ENCODE results near the gene SEC62.

Gene SEC62

DNA sequence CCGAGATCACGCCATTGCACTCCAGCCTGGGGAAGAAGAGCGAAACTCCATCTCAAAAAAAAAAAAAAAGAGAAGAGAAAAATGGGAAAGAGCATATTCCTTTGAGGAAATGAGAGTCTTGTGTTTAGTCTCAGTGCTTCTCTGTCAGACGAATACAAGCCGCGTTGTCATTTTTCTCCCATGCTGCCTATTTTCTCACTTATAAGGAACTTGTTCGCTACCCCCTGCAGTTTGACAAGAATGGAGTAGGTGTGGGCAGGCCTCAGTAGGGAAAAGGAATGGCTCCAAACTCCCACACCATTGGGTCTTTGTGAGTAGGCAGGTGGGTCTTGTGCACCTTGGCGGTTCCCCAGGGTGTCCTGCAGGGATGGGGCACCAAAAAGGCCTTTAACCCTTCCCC is 77.7 kb downstream of the SEC62 start:
- Mint-ChIP-seq H3K27me3 (ENCODE audit: low read depth) (peaks cover under 1% of the 10 kb centered on the region), H3K36me3 (ENCODE audit: low read depth) (peaks cover 9% of the 10 kb centered on the region), H3K4me1 (ENCODE audit: low read depth) (peaks cover 20% of the 10 kb centered on the region), H3K27ac (no peak overlapping the region), H3K9me3 (no peaks in the 10 kb centered on the region), H3K4me3 (no peak overlapping the region)
- DNase-seq (ENCODE audit: low spot score): no peak

DNA sequence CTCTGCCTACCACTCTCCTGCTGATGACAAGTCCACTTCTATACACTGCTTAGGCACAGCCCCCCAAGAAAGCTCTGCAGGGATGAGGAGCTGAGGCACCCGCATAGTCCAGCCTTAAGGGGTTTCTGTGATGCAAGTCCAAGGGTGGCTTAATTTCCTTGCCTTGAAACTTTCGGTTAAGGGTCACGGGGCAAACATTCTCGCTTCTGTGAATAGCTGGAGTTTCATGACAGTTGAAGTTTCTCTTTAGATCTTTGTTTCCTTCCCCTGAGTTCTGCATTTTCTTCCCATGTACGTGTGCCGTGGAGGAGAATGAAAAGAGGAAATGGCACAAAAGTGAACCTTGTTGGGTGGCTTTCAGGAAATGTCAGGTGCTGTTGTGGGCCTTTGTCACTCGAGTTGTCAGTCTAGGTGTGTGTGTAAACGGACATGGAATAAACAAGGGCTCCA is 78.2 kb downstream of the SEC62 start:
- H3K4me3 Mint-ChIP-seq: peak overlapping the region; percentile 39

DNA sequence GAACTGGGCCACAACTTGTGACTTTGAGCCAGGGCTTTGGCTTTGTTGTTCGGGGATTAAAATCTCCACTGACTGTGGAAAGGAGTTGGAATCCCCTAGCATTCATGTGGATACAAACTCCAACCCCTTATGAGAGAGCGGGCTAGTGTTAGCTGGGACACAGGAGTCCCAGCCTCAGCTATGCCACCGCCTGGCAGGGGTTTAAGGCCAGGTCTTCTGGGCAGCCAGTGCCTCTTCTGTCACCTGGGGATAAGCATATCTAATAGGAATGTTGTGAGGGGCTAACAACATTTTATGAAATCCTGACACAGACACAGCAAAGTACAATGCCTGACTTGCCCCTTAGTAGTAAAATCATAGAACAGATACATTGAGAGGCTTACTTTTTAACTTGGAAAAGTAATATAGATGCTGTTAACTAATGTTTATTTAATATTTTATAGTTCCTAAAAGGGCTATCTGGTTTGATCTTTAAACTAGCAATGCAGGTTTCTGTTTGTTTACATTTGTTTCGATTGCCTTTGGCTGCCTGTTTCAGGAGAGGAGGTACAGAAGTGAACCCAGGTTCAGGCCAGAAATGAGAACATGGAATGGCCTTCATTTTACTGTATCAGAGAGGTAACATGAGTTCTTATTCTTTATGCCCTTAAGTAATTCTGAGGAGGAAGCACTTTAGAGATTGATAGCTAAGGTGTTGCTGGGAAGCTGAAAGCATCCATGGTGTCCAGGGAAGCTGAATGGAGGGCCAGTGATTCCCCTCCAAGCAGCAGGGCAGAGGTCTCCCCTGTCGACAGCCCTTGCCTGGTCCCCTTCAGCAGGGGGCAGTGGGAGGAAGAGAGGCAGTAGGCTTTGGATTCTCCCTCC is 79.9 kb downstream of the SEC62 start:
- Mint-ChIP-seq H3K4me1 (ENCODE audit: low read depth) (peaks cover 16% of the 10 kb centered on the region), H3K4me3 (no peak overlapping the region), H3K9me3 (no peaks in the 10 kb centered on the region), H3K36me3 (ENCODE audit: low read depth) (peaks cover 5% of the 10 kb centered on the region), H3K27ac (peak overlapping the region; percentile 35), H3K27me3 (ENCODE audit: low read depth) (no peaks in the 10 kb centered on the region)
- no peak for DNase-seq (ENCODE audit: low spot score)

More for the DNA sequence above, 78.2 kb downstream of the SEC62 start:
- Mint-ChIP-seq H3K27ac (peak overlapping the region; percentile 66), H3K27me3 (ENCODE audit: low read depth) (no peaks in the 10 kb centered on the region), H3K36me3 (ENCODE audit: low read depth) (peaks cover 9% of the 10 kb centered on the region), H3K4me1 (ENCODE audit: low read depth) (peaks cover 20% of the 10 kb centered on the region), H3K9me3 (no peaks in the 10 kb centered on the region)
- DNase-seq (ENCODE audit: low spot score): no peak

DNA sequence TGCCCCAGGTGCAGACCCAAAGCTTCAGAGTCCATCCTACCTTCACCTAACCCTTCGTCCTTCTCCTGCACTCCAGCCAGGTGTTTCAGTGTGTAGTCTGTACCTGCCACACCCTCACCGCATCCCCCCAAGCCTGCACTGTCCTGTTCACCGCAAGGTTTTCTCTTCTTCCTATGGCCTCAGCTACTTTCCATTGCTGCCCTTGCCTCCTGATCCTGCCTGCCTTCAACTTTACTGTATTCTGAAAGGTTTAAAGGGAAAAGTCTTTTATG is 80.5 kb downstream of the SEC62 start:
- Mint-ChIP-seq H3K27ac (peak overlapping the region; percentile 36), H3K36me3 (ENCODE audit: low read depth) (peaks cover 5% of the 10 kb centered on the region), H3K4me1 (ENCODE audit: low read depth) (peaks cover 16% of the 10 kb centered on the region), H3K27me3 (ENCODE audit: low read depth) (no peaks in the 10 kb centered on the region), H3K9me3 (no peaks in the 10 kb centered on the region), H3K4me3 (no peak overlapping the region)
- DNase-seq (ENCODE audit: low spot score): no peak
